ENCODE results near the gene NDUFS7.

NDUFS7 gene

DNA sequence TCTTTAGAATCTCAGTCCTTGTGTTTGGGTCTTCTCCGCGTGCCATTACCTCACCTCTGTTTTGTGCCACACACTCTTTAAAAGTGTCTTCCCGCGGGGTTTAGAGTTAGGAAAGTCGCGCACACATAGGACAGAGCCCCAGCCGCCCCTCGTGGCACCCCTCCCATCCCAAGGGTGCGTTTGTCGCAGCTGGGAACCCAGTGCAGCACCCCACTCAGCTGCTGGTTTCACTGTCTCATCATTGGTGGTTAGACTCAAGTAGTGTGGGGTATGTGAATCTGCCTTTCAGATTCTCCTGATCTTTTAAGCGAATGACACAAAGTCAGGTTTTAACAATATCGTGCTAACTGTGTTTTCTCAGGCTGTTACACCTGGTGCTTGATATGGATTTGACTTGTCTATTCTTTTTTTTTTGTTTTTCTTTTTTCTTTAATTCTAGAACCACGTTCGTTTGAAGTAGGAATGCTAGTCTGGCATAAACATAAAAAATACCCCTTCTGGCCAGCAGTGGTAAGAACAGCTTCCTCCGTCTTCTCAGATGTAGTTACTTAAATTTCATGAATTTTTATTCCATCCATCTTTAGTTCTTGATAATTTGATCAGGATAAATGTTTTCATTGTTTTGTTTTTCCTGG is 19.5 kb upstream of the NDUFS7 start:
- DNase-seq (ENCODE audit: low read depth), result no peak

DNA sequence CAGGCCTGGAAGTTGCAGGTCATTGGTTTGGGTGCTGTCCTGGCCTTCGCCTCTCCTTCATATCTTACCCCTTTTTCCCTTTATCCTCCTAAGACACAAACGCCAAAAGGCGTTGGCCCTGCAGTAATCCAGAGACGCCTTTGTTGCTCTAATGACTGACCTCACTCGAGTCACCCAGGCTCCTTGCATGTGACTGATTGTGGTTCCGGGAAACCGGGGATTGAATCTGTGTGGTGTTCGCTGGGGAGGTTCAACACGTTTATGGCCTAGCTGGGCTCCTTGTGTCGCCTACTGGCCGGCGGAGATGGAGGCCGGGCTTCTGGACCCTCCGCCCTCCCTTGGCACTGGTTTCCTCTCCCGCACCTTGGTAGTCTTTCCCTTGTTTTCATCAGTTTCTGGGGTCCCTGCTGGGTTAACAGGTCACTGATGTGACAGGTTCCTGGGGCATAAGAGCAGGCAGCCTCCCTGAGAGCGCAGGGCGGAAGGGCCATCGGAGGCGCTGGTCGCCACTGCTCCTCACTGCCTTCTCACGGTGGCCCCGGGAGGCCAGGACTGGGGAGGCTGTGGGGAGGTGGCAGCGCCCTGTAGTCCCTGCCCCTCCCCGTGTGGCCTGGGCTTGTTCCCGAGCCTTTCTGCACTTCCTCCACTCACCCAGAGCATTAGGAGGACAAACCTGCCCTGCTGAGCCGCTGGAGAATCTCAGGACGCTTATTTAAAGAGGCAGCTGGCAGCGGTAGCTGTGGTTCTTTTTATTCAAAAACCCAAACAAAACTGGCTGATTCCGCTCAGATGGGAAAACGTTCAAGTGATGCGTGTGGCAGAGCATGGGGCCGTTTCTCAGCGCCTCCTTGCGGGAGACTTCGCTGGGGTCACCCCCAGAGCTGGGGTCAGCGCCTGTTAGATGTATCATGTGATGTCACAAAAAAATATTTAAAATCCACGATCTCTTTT is 18.1 kb upstream of the NDUFS7 start:
- DNase-seq (ENCODE audit: low read depth), result no peak

DNA sequence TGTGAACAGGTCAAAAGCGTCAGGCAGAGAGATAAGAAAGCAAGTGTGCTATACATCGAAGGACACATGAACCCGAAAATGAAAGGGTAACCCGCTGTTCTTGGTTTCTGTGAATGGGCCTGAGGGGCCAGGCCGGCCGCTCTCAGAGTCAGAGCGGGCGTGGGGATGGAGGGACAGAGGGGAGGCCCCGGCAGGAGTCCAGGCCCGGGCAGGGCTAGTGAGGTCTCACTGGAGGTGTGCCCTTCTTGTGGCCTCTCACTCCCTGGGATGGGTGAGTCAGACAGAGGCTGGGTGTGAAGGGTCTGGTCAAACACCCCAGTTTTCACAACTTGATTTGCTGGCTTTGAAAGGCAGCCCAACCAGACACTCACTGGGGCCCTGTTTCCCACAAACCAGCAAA is 17.4 kb upstream of the NDUFS7 start:
- DNase-seq (ENCODE audit: low read depth), result no peak

DNA sequence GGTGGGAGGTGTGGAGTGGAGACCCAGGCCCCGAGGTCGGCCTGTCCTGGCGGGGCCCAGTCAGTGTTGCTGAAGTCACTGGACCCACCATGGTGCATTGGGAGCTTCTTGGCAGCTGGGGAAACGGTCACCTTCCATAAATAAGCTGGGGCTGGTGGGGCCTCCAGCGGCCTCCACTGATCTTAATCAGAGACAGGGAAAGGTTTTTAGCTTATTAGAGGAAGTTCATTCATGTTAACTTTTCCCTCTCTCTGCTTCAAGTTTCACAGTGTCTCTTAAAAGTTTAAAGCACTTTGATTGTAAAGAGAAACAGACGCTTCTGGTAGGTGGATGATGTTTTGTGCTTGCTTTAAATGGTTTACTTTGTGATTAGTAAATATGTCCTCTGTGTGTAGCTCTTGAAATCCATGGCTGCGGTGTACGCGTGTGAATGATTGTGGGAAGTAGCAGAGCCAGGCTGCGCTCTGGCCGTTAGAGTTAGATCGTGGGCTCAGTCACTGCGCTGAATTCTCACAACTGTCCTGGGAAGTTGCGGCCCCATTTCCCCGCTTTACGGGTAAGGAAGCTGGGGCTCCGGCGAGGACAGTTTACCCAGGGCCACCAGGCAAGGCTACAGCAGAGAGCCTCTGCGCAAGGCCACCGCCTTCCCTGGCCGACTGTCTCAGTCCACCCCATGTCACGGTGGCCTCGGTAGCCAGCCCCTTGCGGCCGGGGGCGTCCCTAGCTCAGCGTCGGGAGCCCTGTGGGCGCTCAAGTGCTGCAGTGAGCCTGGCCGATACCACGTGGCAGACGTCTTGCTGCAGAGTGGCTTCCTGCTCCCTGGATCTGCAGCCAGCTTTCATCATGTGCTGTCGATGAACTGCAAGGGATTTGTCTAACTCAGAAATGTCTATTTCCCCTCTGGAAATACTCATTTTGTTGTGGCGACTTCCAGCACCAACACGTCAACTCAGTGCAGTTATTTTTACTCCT is 16.5 kb upstream of the NDUFS7 start:
- no peak for DNase-seq (ENCODE audit: low read depth)

DNA sequence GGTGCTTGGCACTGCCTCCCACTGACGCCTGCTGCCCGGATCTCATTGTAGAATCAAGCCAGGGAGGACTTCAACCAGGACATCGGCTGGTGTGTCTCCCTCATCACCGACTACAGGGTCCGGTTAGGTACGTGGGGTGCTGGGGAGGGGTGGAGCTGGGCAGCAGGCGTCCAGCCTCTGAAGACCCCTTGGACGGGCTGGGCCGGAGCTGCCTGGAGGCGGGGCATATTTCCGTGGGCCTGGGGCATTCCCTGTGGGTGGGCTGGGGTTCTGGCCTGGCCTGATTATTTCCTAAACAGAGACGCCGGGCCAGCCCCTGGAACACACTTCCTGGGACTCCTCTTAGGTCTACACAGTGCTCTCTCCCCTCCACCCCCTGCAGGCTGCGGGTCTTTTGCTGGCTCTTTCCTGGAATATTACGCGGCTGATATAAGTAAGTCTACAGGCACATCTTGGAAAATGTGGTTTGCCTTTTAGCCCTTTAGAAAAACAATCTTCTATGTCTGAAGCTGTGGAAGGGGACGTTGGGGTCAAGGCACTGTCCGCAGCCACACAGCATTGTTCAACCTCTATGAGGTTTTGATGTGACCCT is 14.4 kb upstream of the NDUFS7 start:
- no peak for DNase-seq (ENCODE audit: low read depth)

DNA sequence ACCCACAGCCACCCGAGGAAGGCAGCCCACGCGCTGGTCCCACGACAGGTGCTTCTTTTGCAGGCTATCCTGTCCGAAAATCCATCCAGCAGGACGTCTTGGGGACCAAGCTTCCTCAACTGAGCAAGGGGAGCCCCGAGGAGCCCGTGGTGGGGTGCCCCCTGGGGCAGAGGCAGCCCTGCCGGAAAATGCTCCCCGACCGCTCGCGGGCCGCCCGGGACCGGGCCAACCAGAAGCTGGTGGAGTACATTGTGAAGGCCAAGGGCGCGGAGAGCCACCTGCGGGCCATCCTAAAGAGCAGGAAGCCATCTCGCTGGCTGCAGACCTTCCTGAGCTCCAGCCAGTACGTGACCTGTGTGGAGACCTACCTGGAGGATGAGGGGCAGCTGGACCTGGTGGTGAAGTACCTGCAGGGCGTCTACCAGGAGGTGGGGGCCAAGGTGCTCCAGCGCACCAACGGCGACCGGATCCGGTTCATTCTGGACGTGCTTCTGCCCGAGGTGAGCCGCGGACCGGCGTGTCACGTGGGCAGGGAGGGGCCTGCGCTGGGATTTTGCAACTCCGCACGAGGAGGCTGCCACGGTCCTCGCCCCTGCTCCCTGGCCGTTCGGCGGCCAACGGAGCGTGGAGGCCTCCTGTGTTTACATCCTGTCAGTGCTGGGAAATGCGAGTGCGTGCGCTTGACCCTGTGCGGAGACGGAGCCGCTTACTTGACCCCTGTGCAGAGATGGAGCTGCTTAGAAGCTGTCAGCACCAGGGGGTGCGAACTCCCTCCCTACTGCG is 12.9 kb upstream of the NDUFS7 start:
- DNase-seq (ENCODE audit: low read depth), result no peak

DNA sequence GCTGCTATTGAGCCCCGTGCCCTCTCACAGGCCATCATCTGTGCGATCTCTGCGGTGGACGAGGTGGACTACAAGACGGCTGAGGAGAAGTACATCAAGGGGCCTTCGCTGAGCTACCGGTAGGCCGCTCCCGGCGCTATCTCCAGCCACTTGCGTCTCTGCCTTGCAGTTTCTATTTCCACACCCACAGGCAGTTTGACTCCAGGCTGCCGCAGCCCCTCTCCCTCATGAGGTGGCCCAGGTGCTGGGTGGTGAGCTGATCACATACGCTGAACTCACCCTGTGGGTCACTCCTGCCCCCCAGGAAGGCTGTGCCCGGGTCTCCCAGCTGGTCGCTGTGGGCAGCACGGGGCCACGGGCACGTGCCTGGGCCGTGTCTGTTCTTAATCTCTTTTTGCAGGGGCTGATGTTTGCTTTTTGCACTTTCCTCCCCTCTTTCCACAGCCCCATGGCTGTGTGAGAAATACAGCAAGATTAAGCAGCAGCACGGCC is 10.6 kb upstream of the NDUFS7 start:
- DNase-seq (ENCODE audit: low read depth), result no peak

DNA sequence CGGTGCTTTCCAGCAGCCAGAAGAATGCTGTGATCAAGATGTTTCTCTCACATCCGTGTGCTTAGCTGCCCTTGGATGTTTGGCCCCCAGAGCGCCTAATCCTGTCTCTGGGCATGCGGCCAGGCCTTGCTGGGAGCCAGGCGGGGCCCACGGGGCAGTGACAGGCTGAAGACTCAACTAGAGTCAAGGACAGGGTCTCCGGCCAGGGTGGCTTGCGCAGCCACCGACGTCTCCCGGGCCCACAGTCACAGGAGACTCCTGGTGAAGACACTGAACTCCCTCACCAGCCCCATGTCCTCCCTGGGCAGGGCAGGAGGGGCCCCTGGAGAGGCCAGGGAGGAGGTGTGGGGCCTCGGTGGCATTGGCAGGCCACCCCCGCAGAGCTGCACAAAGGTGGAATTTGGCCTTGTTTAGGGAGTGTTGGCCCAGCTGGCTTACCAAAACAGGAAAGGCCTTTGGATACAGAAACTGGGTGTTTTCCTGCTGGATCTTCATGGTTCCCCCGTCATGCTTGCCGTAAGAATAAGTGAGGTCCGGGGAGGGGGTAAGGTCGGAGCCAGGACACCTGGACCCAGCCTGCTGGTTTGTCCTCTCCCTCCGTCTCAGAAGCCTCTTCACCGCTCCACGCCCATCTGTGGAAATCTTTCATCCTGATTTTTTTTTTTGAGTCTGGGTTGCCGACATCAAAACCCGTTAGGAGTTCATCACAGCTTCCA is 10.0 kb upstream of the NDUFS7 start:
- DNase-seq (ENCODE audit: low read depth), result no peak

DNA sequence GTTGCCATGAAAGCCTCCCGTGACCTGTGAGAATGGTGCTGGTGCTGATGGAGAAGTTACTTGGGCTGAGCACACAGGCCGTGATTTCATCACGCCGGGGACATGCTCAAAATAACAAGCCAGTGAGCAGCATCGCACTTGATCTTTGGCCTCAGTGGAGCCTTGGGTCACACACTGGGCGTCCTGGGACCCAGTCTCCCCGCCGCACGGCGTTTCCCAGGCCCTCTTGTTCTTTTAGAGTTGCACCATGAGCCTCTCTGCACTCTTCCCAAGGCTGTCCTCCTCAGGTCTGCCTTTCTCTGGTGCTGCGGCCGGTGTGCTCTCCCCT is 9.5 kb upstream of the NDUFS7 start:
- DNase-seq (ENCODE audit: low read depth), result no peak

DNA sequence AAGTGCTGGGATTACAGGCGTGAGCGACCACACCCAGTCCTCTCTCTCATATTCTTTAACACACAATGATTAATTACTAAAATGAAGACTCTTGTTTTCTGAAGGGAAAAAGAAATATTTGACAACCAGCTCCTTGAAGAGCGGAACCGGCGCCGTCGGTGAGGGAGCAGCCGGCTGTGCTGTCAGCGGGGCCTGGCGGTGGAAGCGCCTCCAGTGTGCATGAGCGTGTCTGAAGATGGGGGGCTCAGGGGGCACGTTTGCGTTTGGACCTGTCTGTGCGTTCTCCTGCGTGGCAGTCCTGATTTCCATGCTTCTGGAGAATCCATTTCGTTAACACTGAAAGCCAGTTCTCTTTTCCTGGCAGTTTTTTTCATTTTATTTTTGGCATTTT is 7.3 kb upstream of the NDUFS7 start:
- no peak for DNase-seq (ENCODE audit: low read depth)

DNA sequence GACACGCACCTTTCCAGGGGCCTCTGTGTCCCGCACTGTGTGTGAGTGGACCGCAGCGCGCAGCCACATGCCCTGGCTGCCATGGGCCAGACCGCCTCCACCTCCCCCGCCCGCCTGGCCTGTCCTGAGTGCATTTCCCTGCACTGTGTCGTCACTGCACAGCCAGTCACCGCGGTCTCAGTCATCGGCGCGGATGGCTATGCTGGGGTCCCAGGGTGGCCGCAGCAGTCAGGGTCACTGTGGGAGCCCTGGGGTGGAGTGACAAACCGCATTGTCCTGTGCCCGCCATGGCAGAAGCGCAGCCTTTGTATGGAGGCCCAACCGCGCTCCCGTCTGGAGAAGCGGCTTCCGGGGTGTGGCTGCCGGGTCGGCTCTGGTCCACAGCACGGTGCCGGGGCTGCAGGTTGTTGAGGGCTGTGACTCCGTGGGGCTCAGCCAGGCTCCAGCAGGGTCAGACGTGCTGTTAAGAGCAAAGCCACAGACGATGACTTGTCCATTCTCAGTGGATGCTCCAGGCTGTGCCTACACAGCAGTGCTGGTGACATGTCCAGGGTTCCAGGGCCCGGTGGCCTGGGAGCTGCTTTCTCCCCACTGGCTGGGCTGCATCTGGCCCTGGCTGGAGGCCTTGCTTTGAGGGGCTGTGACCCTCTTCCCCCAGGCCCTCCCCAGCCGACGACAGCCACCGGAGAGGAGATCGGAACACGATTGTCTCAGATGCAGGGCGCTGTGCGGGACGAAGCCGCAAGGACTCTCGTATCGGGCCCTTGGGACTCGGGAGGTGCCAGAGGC is 6.3 kb upstream of the NDUFS7 start:
- DNase-seq (ENCODE audit: low read depth), result no peak

DNA sequence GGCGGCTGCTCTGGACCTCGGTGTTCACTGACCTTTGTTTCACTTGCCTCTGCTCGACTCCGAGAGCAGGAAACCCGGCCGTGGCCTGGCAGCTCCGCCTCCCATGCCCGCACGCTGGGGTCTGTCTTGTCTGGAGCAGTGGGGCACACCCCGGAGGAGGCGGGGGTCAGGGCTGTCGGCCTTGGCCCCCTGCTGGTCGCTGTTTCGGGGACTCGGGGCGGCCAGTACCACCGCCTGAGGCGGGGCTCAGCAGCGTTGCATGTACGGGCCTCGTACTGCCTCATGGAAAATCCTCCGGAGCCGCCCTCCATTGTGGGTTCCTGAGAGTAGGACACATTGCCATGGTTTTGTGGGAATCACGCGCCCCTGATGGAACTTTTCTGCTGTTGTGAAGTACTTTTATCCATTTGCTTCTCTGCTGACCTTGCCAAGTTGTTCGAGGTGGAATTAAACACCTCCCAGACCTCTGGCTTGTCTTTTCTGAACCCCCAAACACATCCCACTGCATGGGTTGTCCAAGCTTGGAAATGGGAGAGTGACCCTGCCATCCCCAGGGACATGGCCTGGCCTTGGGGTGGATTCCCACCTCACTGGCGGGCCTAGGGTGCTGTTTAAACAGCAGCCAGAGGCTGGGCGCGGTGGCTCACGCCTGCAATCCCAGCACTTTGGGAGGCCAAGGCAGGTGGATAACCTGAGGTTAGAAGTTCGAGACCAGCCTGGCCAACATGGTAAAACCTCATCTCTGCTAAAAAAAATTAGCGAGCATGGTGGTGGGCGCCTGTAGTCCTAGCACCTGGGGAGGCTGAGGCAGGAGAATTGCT is 5.5 kb upstream of the NDUFS7 start:
- DNase-seq (ENCODE audit: low read depth), result no peak

DNA sequence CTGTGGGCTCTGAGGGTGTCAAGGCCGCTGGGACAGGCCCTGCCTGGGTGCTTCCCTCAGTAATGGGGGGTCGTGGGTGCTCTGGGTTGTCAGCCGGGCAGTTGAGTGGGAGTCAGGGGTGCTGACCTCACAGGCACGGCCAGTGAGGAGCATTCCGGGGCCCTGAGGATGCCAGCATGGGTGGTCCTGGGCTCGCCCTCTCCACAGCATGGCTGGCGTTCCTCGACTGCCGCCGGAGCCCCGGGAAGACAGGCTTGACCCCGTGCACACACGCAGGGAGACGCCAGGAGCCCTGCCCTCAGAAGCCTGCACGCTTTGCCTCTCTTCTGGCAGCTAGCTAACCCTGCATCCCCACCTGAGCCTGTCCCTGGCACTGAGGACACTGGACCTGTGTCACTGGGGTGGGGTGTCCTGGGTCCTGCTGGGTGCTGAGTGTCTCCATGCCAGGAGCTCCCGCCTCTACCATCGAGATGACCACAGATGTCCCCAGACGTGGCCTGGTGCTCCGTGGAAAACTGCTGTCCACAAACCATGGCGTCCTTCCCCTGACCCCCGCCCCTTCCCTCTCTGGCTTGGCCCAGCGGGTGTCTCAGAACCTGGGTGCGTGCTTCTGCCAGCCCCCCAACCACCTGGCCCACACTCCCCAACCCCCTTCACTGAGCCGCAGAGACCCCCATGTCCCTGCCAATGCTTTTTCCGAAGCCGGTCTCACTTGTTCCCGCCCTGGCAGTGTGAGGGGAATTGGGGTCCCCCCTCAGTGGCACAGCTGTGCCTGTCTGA is 4.4 kb upstream of the NDUFS7 start:
- no peak for DNase-seq (ENCODE audit: low read depth)

DNA sequence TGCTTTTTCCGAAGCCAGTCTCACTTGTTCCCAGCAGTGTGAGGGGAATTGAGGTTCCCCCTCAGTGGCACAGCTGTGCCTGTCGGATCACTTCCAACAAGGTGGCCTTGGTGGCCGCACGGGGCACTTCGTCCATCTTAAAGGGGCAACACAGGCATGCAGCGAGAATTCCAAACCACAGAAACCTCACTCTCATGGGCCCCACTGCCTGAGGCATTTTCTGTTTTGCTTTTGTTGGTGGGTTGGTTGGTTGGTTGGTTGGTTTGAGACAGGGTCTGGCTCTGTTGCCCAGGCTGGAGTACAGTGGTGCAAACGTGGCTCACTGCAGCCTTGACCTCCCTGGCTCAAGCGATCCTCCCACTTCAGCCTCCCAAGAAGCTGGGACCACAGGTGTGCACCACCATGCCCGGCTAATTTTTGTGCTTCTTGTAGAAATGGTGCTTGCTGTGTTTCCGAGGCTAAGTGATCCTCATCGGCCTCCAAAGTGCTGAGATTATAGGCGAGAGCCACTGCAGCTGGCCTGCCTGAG is 3.7 kb upstream of the NDUFS7 start:
- no peak for DNase-seq (ENCODE audit: low read depth)

DNA sequence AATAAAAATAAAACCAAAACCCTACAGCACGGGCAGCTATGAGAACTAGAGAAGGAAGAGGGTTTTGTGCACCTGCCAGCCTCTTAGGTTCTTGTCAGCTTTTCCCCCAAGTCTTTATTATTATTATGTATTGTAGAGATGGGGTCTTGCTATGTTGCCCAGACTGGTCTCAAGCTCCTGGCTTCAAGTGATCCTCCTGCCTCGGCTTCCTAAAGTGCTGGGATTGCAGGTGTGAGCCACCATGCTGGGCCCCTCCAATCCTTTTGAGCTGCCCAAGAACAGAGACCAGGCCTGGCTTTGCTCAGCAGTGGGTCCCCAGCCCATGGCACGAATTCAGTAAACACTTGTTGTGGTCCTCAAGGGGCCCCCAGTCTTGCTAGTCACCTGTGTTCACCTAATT is 1.5 kb upstream of the NDUFS7 start:
- no peak for DNase-seq (ENCODE audit: low read depth)

DNA sequence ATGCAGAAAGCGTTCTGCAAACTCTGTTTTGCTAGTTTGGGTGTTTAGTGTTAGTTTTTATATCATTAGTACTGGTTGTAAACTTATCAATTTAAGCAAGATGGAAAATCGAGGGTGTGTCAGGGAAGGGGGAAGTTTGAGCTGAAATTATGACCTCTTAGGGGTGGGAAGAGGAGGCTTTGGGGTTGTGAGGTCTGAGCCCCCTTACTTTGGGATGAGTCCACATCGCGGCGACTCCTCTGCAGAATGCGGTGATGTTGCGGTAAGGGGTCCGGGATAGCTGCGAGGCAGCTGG is 743 bp upstream of the NDUFS7 start:
- no peak for DNase-seq (ENCODE audit: low read depth)

DNA sequence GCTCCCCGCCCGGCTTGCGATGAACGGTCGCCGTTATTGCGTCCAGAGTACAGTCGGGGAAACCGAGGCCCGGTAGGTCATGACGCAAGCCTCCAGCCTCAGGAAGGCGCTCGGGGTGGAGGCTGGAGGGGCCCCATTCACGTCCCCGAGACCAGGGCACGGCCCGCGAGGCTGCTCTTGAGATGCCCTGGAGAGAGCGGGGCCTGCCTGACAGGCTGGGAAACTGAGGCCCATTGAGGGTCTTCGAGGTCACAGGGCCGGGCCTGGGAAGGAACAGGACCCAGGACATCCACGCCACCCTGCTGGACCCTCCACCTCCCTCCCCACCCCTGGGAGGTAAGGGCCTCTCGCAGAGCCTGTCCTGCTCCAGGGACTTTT is 367 bp downstream of the NDUFS7 start:
- no peak for DNase-seq (ENCODE audit: low read depth)

DNA sequence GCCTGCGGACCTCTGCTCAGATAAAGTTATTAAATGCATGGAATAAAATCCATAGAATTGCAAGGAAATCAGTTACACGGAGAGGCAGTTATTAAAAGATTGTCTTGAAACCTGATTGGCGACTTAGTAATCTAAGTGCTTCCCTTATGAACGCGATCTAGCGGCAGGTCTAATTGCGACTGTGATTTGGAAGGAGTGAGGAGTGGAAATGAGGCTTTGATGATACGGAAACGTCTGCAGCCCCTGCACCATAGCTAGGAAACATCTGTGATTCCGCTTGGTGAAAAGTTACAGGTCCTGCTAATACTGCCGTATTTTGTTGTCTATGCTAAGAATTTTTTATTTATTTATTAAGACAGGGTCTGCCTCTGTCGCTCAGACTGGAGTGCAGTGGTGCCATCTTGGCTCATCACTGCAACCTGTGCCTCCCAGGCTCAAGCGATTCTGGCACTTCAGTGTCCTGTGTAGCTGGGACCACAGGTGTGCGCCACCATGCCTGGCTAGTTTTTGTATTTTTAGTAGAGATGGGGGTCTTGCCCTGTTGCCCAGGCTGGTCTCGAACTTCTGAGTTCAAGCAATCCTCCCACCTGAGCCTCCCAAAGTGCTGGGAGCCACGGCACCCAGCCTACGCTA is 887 bp downstream of the NDUFS7 start:
- DNase-seq (ENCODE audit: low read depth), result no peak
